Activated CD4-positive, alpha-beta T cell treated with anti-CD3 and anti-CD28 coated beads, Interleukin-2, amount 50 U/mL, for 24 hours (primary cell): ENCODE results near the gene MAP4K5.
"Not testable (repeated sequence)": the region's sequence is repeated elsewhere in the genome, so short reads cannot be mapped to it uniquely, and the experiment has no call there.

Experiments used
- DNase-seq, 2 donors: peaks; one replicate each; pipeline ENCODE4 v3.0.0-alpha.2; 2020; ENCODE audit warnings: low read depth in 1 of 2, low spot score in 1 of 2

MAP4K5 gene

DNA sequence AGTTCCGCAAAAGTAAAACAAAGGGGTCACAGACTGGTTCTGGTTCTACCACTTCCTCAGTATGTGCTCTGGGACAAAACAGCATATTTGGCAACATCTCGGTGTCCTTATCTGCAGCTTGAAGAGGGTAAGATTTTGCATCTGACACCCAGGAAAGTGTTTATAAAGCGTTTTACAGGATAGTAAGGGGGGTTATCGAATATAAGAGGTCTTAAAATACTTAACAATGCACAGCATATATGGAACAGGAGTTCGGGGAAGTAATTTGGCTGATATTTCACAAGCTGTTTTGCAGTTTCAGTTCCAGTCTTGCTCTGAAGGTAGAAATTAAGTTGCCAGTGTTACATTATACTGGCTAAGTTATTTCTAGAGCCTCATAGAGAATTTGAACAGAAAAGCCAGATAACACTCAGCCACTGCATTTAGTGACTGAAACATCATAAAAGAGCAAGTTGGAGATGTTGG, 904 bp upstream of the MAP4K5 start:
- no peak for DNase-seq

GRCh38 chr14:50531595-50532501, 521 bp downstream of the MAP4K5 start:
- DNase-seq: peak in 1 of 2 donors; percentile 29

GRCh38 chr14:50530794-50531365, 1.5 kb downstream of the MAP4K5 start:
- DNase-seq: no peak

GRCh38 chr14:50530358-50530757, 2.0 kb downstream of the MAP4K5 start:
- DNase-seq: no peak

DNA sequence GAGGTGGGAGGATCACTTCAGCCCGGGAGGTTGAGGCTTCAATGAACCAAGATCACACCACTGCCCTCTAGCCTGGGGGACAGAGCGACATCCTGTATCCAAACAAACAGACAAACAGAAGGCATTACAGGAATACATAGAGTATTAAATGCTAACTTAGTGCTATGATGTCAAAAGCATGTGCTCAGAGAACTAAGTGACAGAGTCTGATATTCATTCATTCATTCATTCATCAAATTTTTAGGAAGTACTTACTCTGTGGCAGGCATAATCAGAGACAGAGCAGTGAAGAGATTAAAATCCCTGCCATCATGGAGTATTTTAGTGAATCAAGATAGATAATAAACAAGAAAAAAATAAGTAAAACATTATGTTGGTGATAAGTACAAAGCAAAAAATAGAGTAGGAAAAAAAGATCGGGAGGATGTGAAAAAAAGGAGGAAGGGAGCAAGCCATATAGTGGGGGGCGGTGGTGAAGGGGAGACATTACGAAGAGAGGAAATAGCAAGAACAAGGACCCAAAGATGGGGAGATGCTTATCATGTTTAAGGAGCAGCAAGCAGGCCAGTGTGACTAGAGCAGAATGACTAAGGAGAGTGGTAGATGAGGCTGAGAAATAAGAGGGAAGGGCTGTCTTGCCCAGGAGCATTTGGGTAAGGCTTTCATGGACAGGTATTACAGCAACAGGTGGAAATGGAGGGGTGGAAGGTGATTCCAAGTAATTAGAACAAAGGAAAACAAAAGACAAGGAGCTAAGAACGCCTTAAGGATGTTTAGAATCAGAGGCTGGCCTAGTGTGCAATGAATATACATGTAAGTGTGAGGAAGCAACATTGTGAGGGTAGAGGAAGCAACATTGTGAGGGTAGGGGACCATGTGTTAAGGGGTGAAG, 2.8 kb downstream of the MAP4K5 start:
- DNase-seq: no peak

- DNase-seq: no peak
Measured at GRCh38 chr14:50528000-50528399, 4.4 kb downstream of the MAP4K5 start.

- no peak for DNase-seq
Measured at GRCh38 chr14:50524731-50525515, 7.4 kb downstream of the MAP4K5 start.

- DNase-seq: no peak
Measured at GRCh38 chr14:50524060-50524459, 8.3 kb downstream of the MAP4K5 start.

DNA sequence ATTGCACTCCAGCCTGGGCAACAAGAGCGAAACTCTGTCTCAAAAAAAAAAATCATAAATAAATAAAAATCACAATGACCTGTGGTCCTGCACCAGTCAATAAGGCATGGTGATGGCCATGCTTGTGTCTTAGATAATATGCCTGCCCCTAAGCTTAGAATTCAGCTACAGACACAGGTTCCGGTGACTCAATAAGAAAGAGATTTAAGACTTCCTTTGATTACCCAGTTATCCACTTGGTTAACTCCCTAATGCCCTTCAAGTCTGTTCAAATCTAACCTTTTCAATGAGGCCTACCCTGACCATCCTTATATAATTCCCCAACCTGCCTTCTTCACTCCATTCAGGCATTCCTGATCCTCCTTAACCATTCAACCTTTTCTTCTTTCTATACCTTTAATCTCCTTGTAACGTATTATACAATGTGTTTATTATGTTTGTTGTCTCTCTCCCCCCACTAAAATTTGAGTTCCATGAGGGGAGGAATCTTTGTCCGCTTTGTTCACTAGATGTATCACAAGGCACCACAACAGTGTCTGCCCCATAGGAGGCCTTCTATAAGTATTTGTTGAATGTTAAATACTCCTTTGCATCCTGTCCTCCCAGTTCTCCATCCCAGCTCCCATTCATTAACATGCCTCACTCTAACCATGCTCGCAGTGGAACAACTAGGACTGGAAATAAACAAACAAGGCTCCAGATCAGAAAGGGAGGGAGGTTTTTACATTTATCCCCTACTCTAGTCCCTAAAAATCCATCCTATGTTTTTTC, 8.9 kb downstream of the MAP4K5 start:
- DNase-seq: no peak

- DNase-seq: peak in 1 of 2 donors; percentile 21
Measured at GRCh38 chr14:50521912-50522341, 10.4 kb downstream of the MAP4K5 start.

DNA sequence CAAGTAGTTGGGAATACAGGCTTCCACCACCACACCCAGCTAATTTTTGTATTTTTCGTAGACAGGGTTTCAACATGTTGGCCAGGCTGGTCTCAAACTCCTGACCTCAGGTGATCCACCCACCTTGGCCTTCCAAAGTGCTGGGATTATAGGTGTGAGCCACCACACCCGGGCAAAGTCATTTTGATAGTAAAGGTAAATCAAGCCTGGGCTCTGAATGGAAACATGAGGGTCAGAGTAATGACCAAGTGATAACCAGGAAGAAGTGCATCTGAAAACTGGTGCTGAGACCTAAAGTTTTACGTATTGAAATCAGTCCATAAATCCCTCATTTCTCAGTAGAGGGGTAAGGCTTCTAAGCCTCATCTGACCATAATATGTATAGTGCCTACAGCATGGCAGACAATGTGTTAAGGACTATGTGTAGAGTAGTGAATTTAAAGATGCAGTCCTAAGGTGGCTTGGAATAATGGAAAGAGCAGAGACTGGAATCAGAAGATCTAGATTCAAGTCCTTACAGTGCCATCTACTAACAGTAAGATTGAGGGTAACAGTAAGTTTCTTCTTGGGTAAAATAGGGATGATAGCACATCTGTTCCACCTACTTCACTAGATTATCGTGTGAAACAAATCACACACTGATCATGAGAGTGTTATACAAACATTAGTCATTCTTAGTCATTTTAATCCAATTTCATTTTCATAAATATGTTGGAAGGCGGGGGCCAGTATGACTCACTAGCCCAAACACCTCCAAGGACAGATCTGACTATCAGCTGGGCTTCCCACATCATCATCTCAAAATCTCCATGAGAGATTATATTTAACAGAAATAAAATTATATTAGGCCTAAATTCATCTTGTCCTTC, 11.2 kb downstream of the MAP4K5 start:
- DNase-seq: peak; percentile 24 to 72

DNA sequence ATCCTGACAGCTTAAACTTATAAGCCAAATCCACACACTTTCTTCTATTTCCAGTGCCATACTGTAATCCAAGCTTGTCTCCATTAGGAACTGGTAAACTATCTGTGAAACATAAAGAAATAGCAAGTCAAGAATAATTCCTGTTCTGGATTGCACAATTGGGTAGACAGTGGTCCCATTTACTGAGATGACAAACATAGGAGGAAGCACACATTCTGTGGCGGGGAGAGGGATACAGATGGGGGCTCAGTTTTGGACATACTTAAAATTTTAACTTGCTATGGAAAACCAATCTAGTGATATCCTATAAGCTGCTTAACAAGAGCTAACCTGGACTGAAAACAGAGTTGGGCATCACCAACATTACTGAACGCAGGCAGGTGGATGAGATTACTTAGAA, 16.3 kb downstream of the MAP4K5 start:
- DNase-seq: no peak

DNA sequence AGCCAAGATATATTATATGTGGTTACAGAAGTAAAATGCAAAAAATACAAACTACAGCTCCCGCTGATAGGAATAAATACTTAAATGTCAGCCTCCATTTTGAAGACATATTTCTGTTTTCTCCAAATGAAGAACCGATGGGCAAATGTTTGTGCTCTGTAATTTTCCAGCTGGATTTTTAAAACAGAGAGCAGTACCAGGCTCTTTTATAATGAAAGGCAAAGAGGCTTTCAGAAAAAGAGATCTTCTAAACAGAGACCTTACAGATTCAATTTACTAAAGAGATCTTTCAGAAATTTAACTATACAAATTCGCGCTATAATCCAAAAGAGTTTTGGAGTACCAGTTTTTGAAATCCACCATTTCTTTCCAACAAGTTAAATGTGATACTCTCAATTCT, 19.9 kb downstream of the MAP4K5 start:
- DNase-seq: no peak

DNA sequence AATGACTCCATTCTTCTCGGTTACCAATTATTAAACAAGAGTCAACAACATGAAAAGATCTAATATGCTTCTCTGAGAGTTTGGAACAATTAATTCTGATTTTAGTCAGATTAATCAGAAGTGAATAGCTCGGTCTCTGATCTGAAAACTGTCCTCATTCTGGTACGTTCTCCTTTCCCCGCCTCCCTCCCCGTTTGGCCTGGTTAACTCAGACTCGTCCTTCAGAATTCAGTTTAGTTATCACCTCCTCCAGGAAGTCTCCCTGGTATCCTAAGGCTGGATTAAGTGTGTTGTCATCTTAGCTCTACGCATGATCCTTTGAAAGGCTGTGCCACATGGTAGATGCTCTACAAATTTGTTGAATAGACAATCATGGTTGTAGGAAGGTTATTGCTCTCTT, 22.2 kb downstream of the MAP4K5 start:
- DNase-seq: no peak

- DNase-seq: not testable (repeated sequence)
Measured at GRCh38 chr14:50507078-50507477, 25.3 kb downstream of the MAP4K5 start.

DNA sequence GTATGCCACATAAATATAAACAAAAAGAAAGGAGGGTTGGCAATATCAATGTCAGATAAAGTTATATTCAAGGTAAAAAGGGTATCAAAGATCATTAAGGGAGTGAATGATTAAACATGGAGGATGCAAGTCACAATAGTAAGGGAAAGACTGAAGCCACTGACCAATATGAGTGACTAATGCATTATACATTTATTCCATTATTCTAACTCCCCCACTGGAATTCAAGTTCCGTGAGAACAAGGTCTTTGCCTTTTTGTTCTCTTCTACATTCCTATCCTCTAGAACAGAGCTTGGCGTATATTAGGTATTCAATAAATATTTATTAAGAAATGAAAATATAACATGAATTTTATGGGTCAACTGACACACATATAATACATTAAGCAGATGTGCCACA, 30.7 kb downstream of the MAP4K5 start:
- DNase-seq: no peak

DNA sequence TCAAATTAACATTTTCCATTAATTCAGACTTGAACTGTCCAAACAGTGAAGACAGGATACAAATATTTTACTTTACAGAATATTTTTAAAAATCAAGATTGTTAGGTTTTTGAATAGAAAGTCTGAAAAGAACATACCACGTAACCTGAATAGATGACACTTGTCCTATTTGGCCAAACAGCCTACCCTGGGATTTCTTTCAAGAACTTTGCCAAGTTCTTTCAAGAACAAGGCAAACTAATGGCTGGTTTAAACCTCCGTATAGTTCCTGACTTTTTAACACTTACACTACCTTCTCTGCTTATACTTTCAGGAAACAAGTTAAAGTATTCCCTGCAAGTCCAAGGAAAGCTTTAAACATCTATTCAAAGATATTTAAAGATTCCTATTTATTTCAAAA, 35.0 kb downstream of the MAP4K5 start:
- DNase-seq: no peak

GRCh38 chr14:50489851-50490250, 42.5 kb downstream of the MAP4K5 start:
- DNase-seq: no peak

GRCh38 chr14:50488521-50488920, 43.8 kb downstream of the MAP4K5 start:
- DNase-seq: no peak
